Heart left ventricle (tissue), 16 donors: ENCODE measurements around the gene SHKBP1. TPM values are rescaled to one million over a fixed set of nuclear protein-coding genes. Genes with fewer than 3 reads are reported as not detected.

Source experiments
- ATAC-seq, 4 donors: fragments of 200-7000 bp; cut with Tn5 transposase; one replicate each; pipeline ENCODE4 v1.9.1; 2020 to 2022; ENCODE audit warnings: moderate library complexity in 4 of 4, mild to moderate bottlenecking in 3 of 4, moderate number of reproducible peaks in 1 of 4
- DNase-seq, 5 donors: peaks; one replicate each; pipeline ENCODE4 v3.0.0-alpha.2; 2020
- H3K27ac ChIP-seq, 12 donors: fragments of 200-600 bp; sonication (generic) in 4 of 12; one replicate each; pipeline versions ENCODE4 v1.5.0 to v1.8.0; 2016 to 2022; ENCODE audit warnings: mild to moderate bottlenecking in 2 of 12
- H3K27me3 ChIP-seq, 9 donors: fragments of 200-600 bp; sonication (generic) in 2 of 9; one replicate each; pipeline versions ENCODE4 v1.5.1 to v1.8.0; 2016 to 2022; ENCODE audit warnings: mild to moderate bottlenecking in 3 of 9
- H3K36me3 ChIP-seq, 9 donors: fragments of 200-600 bp; sonication (generic) in 2 of 9; one replicate each; pipeline versions ENCODE4 v1.5.0 to v1.8.0; 2018 to 2022; ENCODE audit warnings: mild to moderate bottlenecking in 2 of 9
- H3K4me1 ChIP-seq, 12 donors: fragments of 200-600 bp; sonication (generic) in 4 of 12; one replicate each; pipeline versions ENCODE4 v1.5.0 to v1.8.0; 2016 to 2022; ENCODE audit warnings: mild to moderate bottlenecking in 3 of 12
- H3K4me3 ChIP-seq, 12 donors: fragments of 200-600 bp; sonication (generic) in 4 of 12; one replicate each; pipeline versions ENCODE4 v1.5.0 to v1.8.0; 2017 to 2022; ENCODE audit warnings: mild to moderate bottlenecking in 9 of 12, moderate library complexity in 4 of 12
- H3K9me3 ChIP-seq, 12 donors: fragments of 200-600 bp; sonication (generic) in 4 of 12; one replicate each; pipeline versions ENCODE4 v1.5.0 to v1.8.0; 2016 to 2022; ENCODE audit warnings: mild to moderate bottlenecking in 1 of 12
- POLR2A ChIP-seq, 2 donors: fragments of 450-650 bp; IDR thresholded peaks; one replicate each; pipeline ENCODE4 v1.6.1; 2017; ENCODE audit warnings: antibody characterized with exemption in 2 of 2, mild to moderate bottlenecking in 2 of 2, moderate library complexity in 2 of 2
- WGBS, 4 donors: extraction: QIAGEN DNeasy Blood & Tissue Kit in 2 of 4; methylation state at CpG; one replicate each; pipeline versions ENCODE4 v1.1.5 to v1.1.7; 2013 to 2018; 5-methylcytosine and 5-hydroxymethylcytosine counted together
- intact Hi-C, 10 donors: fragments of 100-400 bp; cut with DNase I; formaldehyde crosslinking; loops; one replicate each; pipeline versions ENCODE4 v1.11.1 to v1.14.2; 2022
- polyA plus RNA-seq, 2 donors: library from polyadenylated mRNA; stranded (reverse); fragments of 200-250 nt; gene quantifications; one replicate each; pipeline ENCODE4 v1.2.3, GENCODE V29; 2013
- total RNA-seq, 9 donors: library from RNA; depleted of rRNA in 2 of 9; stranded (reverse); fragments of >200 nt in 2 of 9; fragmentation: NEBNext Ultra II Directional in 3 of 9; extraction: Animal tissue kit (Norgen Biotek cat#: 25700) in 3 of 9; gene quantifications; one replicate each; pipeline versions ENCODE4 v1.1.0 to v1.2.4, GENCODE V29; 2016 to 2023
- TF ChIP-seq, protein P1 (sequence below), 12 donors: fragments of 200-600 bp; sonication (generic) in 4 of 12; IDR thresholded peaks; one replicate each; pipeline versions ENCODE4 v1.5.0 to v1.8.0; 2018 to 2022; ENCODE audit warnings: antibody characterized with exemption in 12 of 12, mild to moderate bottlenecking in 5 of 12
- donor health status: ischemic (EF 13 %, LVEDD 7.1; RV severe dilation, severe dysfunction).
- donor health status: healthy with polysubstance abuse.
- donor health status: DM: no; HTN: yes; CAD: no.
- donor health status: DM: no; HTN: no; CAD: no.
- donor health status: ischemic (EF 25% LVEDD 6.9; RV normal size, moderate dysfunction).
- donor health status: ischemic (EF 25% LVEDD 5.7; RV mildly dilated, moderate dysfunction).
- donor health status: healthy.
- donor health status: DM: yes; HTN: yes; CAD: no.
- donor health status: ischemic (EF 35%, LVEDD 5.7; RV mildly dilated, moderate dysfunction).
- donor health status: nonischemic (EF 11% LVEDD 7.7; RV severe dilation, severe dysfunction).
- donor health status: DM: yes; HTN: yes; CAD: no.
- donor health status: PGD.
- donor health status: ischemic (EF 29% LVEDD 5.4; RV normal size, mild dysfunction).
- donor health status: nonischemic (EF 23%, LVEDD 6.1; RV moderate dilation, normal function).

Gene SHKBP1
- total and polyA plus RNA-seq, 11 donors = 16.4 to 52.8 (median 22.7) TPM

DNA sequence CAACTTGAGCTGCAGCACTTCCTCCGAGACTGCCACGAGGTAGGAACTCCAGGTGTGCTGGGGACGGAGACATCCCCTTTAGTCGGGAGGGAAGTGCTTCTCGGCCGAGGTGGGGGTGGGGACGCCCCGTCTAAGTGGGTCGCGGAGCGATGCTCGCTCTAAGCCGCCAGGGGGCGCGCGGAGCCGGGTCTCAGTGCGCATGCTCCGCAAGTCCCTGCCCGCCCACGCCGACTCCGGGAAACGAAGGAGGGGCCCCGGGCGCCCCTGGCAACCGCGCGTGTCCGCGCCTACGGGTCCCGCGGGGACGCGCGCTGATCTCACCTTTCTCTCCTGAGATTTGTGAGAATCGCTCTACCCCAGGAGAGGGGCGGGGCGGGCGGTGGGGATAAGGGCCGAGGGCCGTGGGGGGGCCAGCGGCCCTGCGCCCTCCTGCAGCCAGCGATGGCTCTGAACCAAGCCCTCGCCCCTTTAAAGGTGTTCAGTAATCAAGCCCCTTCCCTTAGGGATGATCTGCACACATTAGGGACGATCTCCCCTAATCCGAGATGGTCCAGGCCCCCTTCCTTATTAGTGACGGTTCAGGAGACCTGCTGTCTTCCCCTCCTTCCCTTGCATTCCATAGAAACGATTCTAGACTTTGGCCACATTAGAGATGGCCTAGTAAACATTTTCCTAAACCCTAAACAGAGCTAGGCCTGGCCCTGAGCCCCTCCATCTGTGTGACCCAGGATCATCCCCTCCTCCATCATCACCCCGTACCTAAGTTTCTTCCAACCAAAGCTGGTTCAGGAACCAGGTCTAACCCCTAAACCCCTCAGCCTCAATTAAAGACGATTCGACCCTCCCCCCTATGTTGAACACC is 47.3 kb upstream of the SHKBP1 start:
- H3K4me1 ChIP-seq = peaks cover 0 to 15% (median 8%) of the 10 kb centered on the region in 12 donors
- no peaks in the 10 kb centered on the region for H3K36me3 ChIP-seq
- H3K27me3 ChIP-seq = peaks cover 0 to 11% (median 0%) of the 10 kb centered on the region in 9 donors
- H3K4me3 ChIP-seq = peak overlapping the region; percentile 24 to 66 (median 59)
- H3K9me3 ChIP-seq = peaks cover 0 to 4% (median 0%) of the 10 kb centered on the region in 12 donors
- intact Hi-C loops = loop anchor here (1.0 to 10.0 kb wide), 11 partner anchors 48 to 225 kb away; partner anchors contain the start of genes BLVRB (in 3 of the 10), SPTBN4 (in 3 of the 10) and SHKBP1 (in 1 of the 10)
- DNase-seq (peak; percentile 82 to 94 (median 86)), ATAC-seq (peak; percentile 66 to 91 (median 88))
- WGBS, 4 donors = 3 to 10% (median 4%) methylated on average over 13 to 54 of the region's 54 CpGs
- no peak for TF ChIP-seq POLR2A (IDR thresholded peaks at IDR 0.05)
- TF ChIP-seq, protein P1, sequence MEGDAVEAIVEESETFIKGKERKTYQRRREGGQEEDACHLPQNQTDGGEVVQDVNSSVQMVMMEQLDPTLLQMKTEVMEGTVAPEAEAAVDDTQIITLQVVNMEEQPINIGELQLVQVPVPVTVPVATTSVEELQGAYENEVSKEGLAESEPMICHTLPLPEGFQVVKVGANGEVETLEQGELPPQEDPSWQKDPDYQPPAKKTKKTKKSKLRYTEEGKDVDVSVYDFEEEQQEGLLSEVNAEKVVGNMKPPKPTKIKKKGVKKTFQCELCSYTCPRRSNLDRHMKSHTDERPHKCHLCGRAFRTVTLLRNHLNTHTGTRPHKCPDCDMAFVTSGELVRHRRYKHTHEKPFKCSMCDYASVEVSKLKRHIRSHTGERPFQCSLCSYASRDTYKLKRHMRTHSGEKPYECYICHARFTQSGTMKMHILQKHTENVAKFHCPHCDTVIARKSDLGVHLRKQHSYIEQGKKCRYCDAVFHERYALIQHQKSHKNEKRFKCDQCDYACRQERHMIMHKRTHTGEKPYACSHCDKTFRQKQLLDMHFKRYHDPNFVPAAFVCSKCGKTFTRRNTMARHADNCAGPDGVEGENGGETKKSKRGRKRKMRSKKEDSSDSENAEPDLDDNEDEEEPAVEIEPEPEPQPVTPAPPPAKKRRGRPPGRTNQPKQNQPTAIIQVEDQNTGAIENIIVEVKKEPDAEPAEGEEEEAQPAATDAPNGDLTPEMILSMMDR (IDR thresholded peaks at IDR 0.05) = peak; percentile 92 to 99 (median 96)
- peak overlapping the region in 1 of 12 donors; percentile 59 for H3K27ac ChIP-seq

DNA sequence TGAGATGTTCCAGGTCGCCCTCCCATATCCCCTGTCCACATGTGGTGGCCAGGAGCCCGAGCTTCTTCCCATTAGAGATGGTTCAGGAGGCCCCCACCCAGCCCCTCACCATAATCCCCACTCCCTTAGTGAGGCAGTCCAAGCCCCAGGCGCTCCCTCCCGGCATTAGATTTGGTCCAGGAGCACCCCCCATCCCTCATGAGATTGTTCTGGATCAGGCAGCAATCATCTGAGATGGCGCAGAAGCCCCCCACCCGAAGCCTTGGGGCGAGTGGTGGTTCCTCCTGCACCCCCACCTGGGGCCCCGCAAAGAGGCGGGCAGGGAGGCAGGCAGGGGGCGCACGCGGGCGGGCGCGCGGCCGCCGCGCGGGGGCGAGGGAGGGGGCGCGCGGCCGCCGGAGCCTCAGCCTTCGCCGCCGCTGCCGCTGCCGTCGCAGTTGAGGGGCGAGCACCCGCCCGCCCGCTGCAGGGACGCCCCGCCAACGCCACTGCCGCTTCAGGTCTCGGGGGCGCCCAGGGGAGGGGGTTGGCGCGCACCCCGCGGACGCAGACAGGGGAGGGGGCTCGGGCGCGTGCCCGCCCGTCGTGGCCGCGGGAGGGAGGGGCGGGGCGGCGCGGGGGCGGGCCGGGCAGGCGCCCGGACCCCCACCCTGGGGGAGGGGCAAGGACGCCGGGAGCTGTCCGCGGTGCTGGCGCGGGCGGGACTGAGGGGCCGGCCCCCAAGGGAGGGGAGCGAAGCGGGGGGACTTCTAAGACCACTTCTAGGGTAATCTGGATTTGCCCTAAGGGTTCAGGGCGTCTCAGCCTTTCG is 46.4 kb upstream of the SHKBP1 start:
- ATAC-seq = no peak

DNA sequence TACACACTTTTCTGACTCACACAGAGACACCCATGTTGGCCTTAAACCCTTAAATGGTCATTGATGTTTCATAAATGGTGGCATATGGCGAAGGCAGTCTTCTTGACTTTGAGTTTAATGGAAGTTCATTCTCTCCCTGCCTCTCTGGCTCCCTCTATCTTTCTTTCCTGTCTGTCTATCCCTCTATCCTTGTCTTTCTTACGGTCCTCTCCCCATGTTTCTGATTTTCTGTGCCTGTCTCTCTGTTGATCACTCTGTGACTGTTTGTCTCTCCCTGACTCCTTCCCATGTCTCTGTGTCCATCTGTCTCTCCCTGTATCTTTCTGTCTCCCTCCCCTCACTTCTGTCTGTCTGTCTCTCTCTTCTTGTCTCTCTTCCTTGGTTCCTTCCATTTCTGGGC is 43.2 kb upstream of the SHKBP1 start:
- no peak for ATAC-seq
- Histone ChIP-seq H3K36me3 (no peaks in the 10 kb centered on the region), H3K27me3 (peaks cover 0 to 11% (median 0%) of the 10 kb centered on the region in 9 donors), H3K4me1 (peaks cover 0 to 15% (median 8%) of the 10 kb centered on the region in 12 donors), H3K4me3 (no peak overlapping the region), H3K27ac (no peak overlapping the region), H3K9me3 (peaks cover 0 to 4% (median 0%) of the 10 kb centered on the region in 12 donors)
- 77 to 91% (median 79%) methylated on average over 2 of the region's 2 CpGs for WGBS, 4 donors
- TF ChIP-seq, protein P1 (IDR thresholded peaks at IDR 0.05) = no peak
- TF ChIP-seq POLR2A (IDR thresholded peaks at IDR 0.05) = no peak
- no peak for DNase-seq
- intact Hi-C loops = loop anchor here in 3 of 10 donors (5.0 to 10.0 kb wide), 3 partner anchors 44 to 229 kb away; partner anchors contain the start of gene SHKBP1 (in 1 of the 3)

More for the DNA sequence above, 46.4 kb upstream of the SHKBP1 start:
- Histone ChIP-seq H3K36me3 (no peaks in the 10 kb centered on the region), H3K9me3 (peaks cover 0 to 4% (median 0%) of the 10 kb centered on the region in 12 donors), H3K27me3 (peaks cover 0 to 11% (median 0%) of the 10 kb centered on the region in 9 donors), H3K4me3 (peak overlapping the region in 3 of 12 donors; percentile 28 to 59 (median 41)), H3K27ac (no peak overlapping the region), H3K4me1 (peaks cover 0 to 15% (median 8%) of the 10 kb centered on the region in 12 donors)
- TF ChIP-seq POLR2A (IDR thresholded peaks at IDR 0.05) = no peak
- TF ChIP-seq, protein P1 (IDR thresholded peaks at IDR 0.05) = peak in 3 of 12 donors; percentile 21 to 37 (median 35)
- DNase-seq = peak in 1 of 5 donors; percentile 23
- intact Hi-C loops = loop anchor here in 3 of 10 donors (5.0 to 10.0 kb wide), 3 partner anchors 47 to 225 kb away; partner anchors contain the start of gene SHKBP1 (in 1 of the 3)
- 3 to 24% (median 5%) methylated on average over 5 to 75 of the region's 75 CpGs for WGBS, 4 donors
